IPS-NIHi7 (cell line): ENCODE data around the gene NMBR.
"Not testable (repeated sequence)": the region's sequence is repeated elsewhere in the genome, so short reads cannot be mapped to it uniquely, and the experiment has no call there.

Experiments
- DNase-seq: peaks from one replicate; pipeline ENCODE4 v3.0.0; 2012; ENCODE audit warnings: mixed read lengths; ENCODE audit errors: extremely low spot score

Gene NMBR

DNA sequence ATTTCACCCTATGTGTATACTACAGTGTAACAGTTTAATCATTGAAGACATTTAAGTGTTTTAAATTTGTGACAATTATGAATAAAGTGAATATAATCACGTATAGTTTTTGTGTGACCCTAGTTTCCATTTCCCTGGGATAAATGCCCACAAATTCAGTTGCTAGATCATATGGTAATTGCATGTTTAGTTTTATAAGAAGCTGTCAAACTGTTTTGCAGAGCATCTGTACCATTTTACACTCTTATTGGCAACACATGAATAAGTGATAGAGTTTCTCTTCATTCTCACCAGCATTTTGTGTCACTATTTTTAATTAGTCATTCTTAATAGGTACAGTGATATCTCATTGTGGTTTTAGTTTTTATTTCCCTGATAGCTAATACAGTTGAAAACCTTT lies 7.4 kb upstream of the NMBR start:
- no peak for DNase-seq

DNA sequence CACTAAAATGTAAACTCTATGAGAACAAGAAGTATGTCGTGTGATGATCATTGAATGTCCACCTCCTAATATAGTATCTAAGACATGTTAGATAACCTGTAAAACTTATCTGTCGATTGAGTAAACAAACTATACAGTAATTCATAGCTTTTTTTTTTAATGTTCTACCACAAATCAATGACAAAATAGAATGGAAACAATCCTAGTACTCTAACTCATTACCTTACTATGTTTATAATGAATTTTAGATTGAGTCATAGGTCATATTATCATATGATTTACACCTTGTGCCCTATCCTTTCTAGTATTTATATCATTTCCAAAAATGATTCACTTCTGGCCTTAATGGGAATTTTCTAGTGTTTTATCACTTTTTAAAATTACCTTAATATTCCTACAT lies 6.3 kb upstream of the NMBR start:
- no peak for DNase-seq

DNA sequence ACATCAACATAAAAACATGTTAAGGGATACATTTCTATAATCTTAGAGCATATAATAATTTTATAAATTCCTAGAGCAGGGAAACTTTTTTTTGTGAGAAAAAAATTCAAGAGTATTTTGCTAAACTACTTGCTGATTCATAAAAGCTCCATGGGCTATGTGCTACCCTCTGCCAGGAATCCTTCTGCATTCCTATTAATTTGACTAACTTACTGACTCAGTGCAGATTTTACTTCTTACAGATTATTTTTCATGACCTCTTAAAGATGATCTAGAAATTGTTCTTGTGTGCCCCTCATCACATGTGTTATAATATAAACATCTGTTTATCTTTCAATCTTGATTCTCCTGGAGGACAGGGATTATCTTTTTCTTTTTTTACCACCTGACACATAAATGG lies 5.8 kb upstream of the NMBR start:
- no peak for DNase-seq

DNA sequence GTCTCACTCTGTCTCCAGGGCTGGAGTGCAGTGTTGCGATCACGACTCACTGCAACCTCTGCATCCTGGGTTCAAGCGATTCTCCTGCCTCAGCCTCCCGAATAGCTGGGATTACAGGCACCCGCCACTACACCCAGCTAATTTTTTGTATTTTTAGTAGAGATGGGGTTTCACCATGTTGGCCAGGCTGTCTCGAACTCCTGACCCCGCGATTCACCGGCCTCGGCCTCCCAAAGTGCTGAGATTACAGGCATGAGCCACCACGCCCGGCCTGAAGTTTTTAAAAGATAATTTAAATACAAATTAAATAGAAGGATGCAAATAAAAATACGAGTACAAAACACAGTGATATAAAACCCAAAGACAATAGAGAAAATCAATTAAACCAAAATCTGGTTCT lies 5.4 kb downstream of the NMBR start:
- not testable (repeated sequence) for DNase-seq

DNA sequence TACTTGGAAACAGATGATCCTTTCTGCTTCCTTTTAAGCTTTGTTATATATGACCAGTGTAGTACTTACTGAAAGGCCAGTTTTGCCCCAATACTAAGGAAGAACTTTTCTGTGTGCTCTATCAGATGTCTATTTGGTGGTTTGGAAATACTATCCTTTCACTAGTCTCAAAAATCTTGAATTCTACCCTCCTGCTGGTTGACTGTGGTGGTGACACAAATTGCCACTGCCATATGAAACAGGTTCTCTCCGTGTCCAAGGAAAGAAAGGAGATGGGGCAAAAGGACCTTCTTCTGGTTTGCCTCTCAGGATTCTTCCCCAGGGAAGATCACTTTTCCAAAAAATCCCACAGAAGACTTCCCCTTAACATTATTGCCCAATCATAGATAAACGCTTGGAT lies 8.0 kb downstream of the NMBR start:
- no peak for DNase-seq

DNA sequence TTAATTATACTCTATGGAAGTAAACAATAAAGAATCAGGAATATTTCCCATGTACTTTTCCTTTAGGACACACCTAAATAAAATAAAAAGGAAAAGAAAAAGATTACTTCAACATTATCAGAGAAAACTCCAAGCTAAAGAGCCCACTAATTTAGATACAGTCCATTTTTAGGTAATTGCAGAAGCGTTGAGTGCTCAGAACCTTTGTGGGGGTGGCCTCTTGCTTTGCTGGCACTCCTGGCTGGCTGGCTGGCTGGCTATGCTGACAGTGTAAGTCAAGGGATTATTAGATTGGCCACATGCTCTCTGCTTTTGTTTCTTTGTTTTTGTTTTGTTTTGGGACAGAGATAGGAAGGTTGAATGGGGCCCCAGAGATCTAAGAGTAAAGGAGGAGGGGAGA lies 14.3 kb downstream of the NMBR start, which contains the start of gene GJE1:
GJE1 (plus strand) TSS at position 301 of the 400 bp plus-strand sequence. CDS start 234 bp downstream, outside the sequence.
- no peak for DNase-seq

DNA sequence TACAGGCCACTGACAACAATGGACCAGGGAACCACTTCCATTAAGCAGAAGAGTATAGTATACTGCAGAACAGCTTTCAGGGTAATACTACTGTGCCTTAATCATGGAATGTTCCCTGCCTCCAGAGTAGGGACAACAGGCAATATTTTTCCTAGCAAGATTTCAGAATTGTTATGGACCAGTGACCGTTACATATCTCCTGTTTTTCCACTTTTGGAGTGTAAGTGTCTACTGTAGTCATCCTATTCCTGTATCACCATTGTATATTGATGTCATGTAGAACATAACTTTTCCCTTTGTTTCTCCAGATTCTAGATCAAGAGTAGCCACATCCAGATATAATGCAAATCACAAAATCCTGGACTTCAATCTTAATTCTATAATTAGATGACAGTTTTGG lies 16.1 kb downstream of the NMBR start:
- no peak for DNase-seq

DNA sequence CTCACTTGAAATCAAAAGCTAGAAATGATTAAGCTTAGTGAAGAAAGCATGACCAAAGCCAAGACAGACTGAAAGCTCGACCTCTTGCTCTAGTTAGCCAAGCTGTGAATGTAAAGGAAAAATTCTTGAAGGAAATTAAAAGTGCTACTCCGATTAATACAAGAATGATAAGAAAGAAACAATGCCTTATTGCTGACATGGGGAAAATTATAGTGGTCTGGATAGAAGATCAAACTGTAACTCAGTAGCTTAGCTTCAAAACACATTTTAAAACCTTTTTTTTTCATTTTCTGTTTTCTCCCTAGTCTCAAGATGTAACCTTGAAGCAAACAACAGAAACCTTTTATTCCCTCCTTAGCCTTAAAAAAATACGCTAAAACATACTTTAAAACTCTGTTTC lies 25.6 kb downstream of the NMBR start:
- DNase-seq = no peak

DNA sequence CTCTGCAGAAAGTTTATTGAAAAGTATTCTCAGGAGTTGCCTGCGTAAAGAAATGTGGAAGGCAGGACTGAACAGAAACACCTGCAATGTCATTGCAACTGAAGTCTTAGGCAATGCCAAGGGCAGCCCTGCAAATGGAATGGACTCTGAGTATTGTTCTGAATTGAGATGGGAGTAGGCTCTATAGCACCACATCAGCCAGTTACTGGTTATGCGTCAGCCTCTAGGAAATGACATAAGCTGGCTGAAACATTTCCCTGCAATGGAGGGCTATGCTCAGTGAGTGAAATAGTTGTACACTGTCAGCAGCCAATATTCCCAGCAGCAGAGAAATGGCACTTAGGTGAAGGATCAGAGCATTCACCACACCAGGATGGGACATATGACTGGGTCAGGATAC lies 28.0 kb downstream of the NMBR start:
- peak; percentile 8 for DNase-seq

DNA sequence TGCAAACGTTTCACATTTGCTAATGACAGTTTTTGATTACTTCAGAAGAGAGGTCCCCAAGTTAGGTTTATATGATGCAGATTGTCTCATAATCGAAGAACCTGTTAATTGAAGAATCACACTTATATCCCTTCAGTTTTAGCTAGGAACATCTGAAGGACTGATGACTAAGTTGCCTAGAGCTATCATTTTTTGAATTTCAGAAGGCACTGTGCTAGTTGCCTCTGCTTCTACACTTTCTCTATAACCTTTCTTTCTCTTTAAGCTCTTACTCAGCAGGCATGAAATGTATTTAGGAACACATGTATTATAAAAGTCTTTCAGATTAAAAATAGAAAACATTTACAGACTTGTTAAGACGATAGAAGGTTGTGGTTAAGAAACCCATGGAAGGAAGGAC lies 28.6 kb downstream of the NMBR start:
- no peak for DNase-seq

DNA sequence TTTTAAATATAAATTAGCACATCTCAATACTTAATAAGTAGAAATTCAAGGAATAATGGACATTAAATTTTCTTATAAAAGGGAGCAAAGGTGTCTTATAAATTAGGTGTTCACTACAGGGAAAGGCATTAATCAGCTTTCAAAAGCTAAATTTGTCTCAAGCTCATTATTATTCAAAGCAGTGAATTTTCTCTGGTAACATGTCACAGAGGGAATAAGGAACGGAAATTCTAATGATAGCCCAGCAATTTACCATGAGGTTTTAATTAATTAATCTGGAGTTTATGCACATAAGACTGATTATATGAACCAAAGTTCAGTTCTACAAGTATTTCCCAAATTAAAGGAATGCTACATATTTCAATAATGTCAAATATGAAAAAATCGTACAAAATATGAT lies 29.6 kb downstream of the NMBR start:
- DNase-seq = no peak

DNA sequence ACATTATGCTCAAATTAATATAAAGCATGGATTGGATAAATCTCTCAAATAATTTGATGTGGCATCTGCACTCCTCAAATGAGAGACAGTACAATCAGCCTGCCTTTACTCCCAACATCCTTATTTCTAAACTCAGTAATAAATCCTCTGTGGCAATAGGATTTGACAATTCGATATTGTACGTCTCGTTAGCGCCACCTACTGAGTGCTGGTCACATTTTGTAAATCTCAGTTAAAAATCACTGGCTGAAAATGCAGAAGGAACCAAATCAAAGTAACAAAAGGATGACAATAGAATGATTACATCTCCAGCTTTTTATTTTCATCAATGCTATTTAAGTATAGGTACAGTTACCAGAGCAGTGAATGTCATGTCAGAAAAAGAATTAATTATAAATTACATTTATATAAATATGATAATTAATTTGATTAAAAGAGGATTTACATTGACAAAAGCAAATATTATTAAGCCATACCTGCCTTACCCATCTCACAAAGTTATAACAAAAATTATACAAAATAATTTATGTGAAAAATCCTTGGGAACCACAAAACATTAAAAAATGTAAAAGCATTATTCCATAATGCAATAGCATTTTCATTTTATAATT lies 34.4 kb downstream of the NMBR start:
- DNase-seq = peak; percentile 68

DNA sequence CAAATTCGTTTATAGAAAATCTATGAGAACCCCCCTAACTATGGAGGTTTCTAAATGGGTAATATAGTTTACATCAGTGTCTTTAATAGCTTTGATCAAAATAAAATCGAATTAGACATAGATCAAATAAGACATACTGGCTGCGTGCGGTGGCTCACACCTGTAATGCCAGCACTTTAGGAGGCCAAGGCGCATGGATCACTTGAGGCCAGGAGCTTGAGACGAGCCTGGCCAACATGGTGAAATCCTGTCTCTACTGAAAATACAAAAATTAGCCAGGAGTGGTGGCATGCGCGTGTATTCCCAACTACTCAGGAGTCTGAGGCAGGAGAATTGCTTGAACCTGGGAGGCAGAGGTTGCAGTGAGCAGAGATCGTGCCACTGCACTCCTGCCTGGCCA lies 36.1 kb downstream of the NMBR start:
- not testable (repeated sequence) for DNase-seq

DNA sequence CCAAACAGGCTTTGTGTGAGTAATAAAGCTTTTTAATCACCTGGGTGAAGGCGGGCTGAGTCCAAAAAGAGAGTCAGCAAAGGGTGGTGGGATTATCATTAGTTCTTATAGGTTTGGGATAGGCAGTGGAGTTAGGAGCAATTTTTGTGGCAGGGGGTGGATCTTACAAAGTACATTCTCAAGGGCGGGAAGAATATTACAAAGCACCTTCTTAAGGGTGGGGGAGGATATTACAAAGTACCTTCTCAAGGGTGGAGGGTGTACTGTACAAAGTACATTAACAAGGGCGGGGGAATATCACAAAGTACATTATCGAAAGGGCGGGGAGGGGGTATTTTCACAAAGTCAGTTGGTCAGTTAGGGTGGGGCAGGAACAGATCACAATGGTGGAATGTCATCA lies 42.1 kb downstream of the NMBR start:
- not testable (repeated sequence) for DNase-seq

DNA sequence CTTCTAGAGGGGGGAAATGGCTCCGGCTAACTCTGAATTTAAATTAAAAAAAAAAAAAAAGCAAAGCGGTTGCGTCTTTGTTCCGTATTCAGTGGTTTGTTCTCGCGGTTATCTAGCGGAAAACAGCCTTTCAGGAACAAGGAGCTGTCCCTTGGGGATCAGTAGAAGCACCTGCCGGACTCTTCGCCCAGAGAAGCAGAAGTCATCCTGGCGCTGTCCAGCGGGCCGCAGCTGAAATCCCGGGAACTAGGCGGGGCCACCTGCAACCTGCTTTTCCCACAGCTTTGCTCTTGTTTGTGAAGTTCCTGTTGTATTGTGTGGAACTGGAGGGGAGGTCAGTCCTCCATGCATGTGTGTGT lies 58.1 kb downstream of the NMBR start:
- DNase-seq = peak; percentile 89

DNA sequence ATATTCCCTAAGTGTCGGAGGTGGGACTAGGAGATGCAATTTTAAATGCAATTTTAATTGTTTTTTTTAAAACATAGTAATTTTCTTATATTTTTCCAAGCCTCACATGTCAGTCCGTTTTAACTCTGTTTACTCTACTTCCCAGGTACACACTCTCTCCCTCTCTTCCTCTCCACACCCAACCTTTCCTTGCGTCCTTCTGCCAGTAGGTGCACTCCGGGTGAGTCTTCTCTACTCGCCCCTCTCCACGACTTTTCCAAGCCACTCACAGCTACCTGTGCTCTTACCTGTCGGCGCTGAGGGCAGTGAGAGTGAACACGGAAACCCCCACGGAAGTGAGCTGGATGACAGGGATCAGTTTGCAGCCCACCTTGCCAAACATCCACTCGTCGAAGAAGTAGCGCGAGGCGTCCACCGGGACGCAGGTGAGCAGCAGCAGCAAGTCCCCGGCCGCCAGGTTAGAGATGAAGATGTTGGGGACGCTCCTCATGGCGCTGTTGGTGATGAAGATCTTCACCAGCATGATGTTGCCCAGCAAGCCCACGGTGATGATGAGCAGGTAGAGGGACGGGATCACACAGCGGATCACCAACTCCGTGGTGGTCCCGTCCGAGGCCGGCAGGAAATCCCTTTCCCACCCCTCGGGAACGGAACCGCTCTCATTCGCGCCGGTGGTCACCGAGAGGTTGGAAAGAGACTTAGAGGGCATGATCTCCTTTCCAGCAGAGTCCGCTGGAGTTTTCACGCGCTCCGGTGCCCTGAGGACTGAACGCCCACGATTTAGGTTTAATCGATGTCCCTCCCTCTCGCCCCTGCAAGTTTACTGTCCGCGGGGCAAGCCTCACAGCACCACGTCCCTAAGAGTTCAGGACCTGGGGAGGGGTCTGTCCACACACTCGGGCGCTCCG lies 58.7 kb downstream of the NMBR start:
- DNase-seq = peak; percentile 12

DNA sequence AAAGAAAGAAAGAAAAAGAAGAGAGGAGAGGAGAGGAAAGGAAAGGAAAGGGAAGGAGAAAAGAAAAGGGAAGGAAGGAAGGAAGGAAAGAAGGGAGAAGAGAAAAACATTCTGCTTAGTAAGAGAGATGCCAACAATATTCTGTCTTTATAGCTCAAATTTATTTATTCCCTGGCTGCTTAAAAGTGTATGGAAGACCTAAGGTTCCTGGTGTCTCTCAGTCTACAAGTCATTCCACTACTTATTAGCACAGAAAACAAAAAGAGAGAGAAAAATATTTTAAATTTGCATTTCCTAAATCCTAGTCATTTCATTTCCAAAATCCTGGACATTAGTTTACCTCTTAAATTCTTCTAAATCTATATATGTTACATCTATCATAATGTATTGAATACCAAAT lies 67.8 kb downstream of the NMBR start:
- no peak for DNase-seq

DNA sequence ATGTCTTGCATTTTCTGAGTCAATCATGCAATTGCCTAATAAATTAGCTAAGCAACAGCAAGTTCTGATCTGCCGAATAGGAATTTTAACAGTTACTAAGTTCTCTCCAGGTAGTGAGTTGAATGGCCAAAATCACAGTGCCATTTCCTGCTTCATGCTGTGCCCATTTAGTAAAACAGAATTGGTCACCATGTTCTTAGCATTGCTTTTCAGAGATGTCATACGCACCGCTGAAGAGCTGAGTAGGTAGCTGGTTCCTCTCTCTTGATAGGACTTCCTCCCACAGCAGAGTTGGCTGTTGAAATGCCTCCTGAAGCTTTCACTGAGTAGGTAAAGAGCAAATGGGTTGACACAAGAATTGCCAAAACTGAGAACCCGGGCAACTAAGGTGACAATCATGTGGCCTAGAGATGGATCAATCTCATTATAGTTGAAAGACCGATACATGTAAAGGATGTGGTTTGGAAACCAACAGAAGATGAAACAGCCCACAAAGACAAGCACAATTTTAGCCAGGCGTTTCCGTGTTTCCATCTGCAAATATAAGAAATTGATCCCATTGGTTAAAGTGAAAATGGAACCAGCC lies 71.3 kb downstream of the NMBR start:
- no peak for DNase-seq

DNA sequence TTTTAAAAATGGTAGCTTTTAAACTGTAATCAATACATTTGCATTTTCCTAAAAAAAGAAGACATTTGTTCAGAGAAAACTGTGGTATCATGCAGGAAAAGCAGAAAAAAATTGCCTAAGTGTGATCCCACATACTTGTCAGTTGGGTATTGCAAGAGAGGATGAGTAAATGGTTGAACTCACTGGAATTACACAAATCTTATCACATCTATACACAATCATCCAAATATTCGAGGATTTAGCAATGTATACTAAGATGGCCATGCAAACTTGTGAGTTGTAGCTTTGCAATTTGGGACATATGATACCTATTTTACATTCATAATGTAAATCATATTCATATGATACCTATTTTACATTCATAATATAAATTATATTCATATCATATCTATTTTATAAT lies 72.4 kb downstream of the NMBR start:
- no peak for DNase-seq

DNA sequence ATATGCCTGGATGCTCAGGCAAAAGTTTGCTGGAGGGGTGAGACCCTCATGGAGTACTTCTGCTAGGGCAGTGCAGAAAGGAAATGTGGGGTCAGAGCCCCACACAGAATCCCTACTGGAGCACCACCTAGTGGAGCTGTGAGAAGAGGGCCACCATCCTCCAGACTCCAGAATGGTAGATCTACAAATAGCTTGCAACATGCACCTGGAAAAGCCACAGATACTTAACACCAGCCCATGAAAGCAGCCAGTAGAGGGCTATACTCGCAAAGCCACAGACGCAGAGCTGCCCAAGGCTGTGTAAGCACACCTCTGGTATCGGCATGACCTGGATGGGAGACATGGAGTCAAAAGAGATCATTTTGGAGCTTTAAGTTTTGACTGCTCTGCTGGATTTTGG lies 74.9 kb downstream of the NMBR start:
- no peak for DNase-seq

DNA sequence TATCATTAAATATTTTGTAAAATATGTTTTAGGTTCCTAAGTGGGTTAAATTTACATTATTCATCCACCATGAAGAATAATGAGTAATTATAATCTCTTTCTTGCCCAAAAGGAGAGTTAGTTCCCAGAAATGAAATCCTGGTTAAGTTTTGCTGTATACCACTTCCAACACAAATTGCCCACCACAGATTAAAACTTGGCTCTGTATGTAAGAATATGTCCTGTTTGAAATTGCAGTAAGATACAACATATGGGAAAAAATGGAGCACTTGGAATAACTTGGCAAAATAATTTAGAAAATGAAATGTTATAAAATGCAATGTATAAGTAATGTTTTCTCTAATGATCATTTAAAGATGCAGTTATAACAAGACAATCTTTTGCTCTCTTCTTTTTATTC lies 78.5 kb downstream of the NMBR start:
- DNase-seq = no peak

DNA sequence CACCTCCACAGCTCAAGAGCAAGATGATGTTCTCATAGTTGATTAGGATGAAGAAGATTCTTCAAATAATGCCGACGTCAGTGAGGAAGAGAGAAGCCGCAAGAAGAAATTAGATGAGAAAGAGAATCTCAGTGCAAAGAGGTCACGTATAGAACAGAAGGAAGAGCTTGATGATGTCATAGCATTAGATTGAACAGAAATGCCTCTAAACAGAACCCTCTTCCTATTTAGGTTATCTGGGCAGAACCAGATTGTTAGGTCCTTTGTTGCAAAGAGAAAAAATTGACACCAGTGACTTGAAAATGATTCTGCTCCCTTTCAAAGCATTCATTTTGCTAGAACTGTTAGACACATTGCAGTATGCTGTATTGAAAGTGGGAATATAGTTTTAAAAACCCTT lies 84.1 kb downstream of the NMBR start:
- not testable (repeated sequence) for DNase-seq
